ENCODE results near the gene GRB10. TPM values are rescaled to one million over a fixed set of nuclear protein-coding genes. Genes with fewer than 3 reads are reported as not detected.

The GRB10 gene
- polyA plus RNA-seq, 1 donor from 2014 or later: 78.4 TPM

DNA sequence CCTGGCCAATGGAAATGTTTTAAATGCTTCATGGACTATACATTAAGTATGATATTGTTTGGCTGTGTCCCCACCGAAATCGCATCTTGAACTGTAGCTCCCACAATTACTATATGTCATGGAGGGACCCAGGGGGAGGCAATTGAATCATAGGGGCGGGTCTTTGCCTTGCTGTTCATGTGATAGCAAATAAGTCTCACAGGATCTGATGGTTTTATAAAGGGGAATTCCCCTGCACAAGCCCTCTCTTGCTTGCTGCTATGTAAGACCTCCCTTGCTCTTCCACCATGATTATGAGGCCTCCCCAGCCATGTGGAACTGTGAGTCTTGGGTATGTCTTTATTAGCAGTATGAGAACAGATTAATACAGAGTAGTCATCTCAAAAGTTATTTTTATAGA lies 32.4 kb upstream of the GRB10 start:
- Histone ChIP-seq H3K4me2 (ENCODE audit: low read length) (no peak overlapping the region), H3K36me3 (ENCODE audit: insufficient read depth, low read length) (no peaks in the 10 kb centered on the region)

DNA sequence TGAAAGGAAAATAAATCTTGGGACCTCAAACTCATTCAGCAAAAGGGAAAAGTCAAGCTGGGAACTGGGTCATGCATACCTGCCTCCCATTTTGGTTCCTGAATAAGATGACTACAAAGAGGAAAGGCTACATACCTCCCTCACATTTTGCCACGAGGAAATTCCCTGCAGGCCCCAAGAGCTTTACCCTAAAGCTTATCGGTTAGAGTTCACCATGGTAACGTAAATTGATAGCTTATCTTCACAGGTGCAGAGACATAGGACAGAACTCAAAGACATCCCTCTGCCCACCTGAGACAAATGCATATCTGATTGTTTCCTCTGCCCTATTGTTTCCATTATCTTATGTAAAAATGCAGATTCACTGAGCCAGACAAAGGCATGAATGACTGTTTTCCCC lies 31.5 kb upstream of the GRB10 start:
- H4K20me1 ChIP-seq (ENCODE audit: insufficient read depth): no peaks in the 10 kb centered on the region
- TF ChIP-seq, protein P1, sequence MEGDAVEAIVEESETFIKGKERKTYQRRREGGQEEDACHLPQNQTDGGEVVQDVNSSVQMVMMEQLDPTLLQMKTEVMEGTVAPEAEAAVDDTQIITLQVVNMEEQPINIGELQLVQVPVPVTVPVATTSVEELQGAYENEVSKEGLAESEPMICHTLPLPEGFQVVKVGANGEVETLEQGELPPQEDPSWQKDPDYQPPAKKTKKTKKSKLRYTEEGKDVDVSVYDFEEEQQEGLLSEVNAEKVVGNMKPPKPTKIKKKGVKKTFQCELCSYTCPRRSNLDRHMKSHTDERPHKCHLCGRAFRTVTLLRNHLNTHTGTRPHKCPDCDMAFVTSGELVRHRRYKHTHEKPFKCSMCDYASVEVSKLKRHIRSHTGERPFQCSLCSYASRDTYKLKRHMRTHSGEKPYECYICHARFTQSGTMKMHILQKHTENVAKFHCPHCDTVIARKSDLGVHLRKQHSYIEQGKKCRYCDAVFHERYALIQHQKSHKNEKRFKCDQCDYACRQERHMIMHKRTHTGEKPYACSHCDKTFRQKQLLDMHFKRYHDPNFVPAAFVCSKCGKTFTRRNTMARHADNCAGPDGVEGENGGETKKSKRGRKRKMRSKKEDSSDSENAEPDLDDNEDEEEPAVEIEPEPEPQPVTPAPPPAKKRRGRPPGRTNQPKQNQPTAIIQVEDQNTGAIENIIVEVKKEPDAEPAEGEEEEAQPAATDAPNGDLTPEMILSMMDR (IDR thresholded peaks at IDR 0.05; ENCODE audit: poor library complexity, severe bottlenecking): no peak
- TF ChIP-seq, protein P2, sequence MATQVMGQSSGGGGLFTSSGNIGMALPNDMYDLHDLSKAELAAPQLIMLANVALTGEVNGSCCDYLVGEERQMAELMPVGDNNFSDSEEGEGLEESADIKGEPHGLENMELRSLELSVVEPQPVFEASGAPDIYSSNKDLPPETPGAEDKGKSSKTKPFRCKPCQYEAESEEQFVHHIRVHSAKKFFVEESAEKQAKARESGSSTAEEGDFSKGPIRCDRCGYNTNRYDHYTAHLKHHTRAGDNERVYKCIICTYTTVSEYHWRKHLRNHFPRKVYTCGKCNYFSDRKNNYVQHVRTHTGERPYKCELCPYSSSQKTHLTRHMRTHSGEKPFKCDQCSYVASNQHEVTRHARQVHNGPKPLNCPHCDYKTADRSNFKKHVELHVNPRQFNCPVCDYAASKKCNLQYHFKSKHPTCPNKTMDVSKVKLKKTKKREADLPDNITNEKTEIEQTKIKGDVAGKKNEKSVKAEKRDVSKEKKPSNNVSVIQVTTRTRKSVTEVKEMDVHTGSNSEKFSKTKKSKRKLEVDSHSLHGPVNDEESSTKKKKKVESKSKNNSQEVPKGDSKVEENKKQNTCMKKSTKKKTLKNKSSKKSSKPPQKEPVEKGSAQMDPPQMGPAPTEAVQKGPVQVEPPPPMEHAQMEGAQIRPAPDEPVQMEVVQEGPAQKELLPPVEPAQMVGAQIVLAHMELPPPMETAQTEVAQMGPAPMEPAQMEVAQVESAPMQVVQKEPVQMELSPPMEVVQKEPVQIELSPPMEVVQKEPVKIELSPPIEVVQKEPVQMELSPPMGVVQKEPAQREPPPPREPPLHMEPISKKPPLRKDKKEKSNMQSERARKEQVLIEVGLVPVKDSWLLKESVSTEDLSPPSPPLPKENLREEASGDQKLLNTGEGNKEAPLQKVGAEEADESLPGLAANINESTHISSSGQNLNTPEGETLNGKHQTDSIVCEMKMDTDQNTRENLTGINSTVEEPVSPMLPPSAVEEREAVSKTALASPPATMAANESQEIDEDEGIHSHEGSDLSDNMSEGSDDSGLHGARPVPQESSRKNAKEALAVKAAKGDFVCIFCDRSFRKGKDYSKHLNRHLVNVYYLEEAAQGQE (IDR thresholded peaks at IDR 0.05; ENCODE audit: borderline replicate concordance): no peak
- no peak for TF ChIP-seq POLR2AphosphoS5 (IDR thresholded peaks at IDR 0.05)
- TF ChIP-seq RAD21 (conservative IDR thresholded peaks at IDR 0.05): no peak
- TF ChIP-seq SMC3 (conservative IDR thresholded peaks at IDR 0.05; ENCODE audit: poor library complexity): no peak
- TF ChIP-seq MXI1 (conservative IDR thresholded peaks at IDR 0.05; ENCODE audit: poor library complexity, severe bottlenecking): no peak
- TF ChIP-seq EZH2 (IDR thresholded peaks at IDR 0.05; ENCODE audit: borderline replicate concordance, insufficient read depth, low read length, poor library complexity, severe bottlenecking): no peak
- no peak for TF ChIP-seq TAF1 (IDR thresholded peaks at IDR 0.05; ENCODE audit: low read depth)
- no peak for TF ChIP-seq EP300 (conservative IDR thresholded peaks at IDR 0.05; ENCODE audit: poor library complexity, severe bottlenecking)
- no peak overlapping the region for H3K9ac ChIP-seq (ENCODE audit: low read length)
- no peaks in the 10 kb centered on the region for H3K27me3 ChIP-seq (ENCODE audit: insufficient read depth, low read depth, low read length)
- no peak overlapping the region for H3K27ac ChIP-seq (ENCODE audit: low read length)
- H3K9me2 ChIP-seq (ENCODE audit: insufficient read depth, low read length): no peaks in the 10 kb centered on the region
- no peaks in the 10 kb centered on the region for H3K36me3 ChIP-seq (ENCODE audit: insufficient read depth, low read length)
- no peak overlapping the region for H2AFZ ChIP-seq (ENCODE audit: low read depth, low read length)
- H3K9me3 ChIP-seq (ENCODE audit: low read length): no peaks in the 10 kb centered on the region
- no peak overlapping the region for H3K4me2 ChIP-seq (ENCODE audit: low read length)
- H3F3A ChIP-seq (ENCODE audit: insufficient read depth, low read length, poor library complexity, severe bottlenecking): no peaks in the 10 kb centered on the region
- no peaks in the 10 kb centered on the region for H3K79me2 ChIP-seq (replicated peaks; ENCODE audit: insufficient read depth, low read length)
- H3K4me3 ChIP-seq (ENCODE audit: low read length): no peak overlapping the region

More for the DNA sequence above, 32.4 kb upstream of the GRB10 start:
- no peaks in the 10 kb centered on the region for H3F3A ChIP-seq (ENCODE audit: insufficient read depth, low read length, poor library complexity, severe bottlenecking)
- no peak overlapping the region for H2AFZ ChIP-seq (ENCODE audit: low read depth, low read length)
- no peaks in the 10 kb centered on the region for H3K27me3 ChIP-seq (ENCODE audit: insufficient read depth, low read depth, low read length)
- H3K9me3 ChIP-seq (ENCODE audit: low read length): no peaks in the 10 kb centered on the region
- no peak overlapping the region for H3K4me3 ChIP-seq (ENCODE audit: low read length)
- no peak overlapping the region for H3K27ac ChIP-seq (ENCODE audit: low read length)
- H3K79me2 ChIP-seq (replicated peaks; ENCODE audit: insufficient read depth, low read length): no peaks in the 10 kb centered on the region
- no peaks in the 10 kb centered on the region for H3K9me2 ChIP-seq (ENCODE audit: insufficient read depth, low read length)
- H3K9ac ChIP-seq (ENCODE audit: low read length): no peak overlapping the region
- H4K20me1 ChIP-seq (ENCODE audit: insufficient read depth): no peaks in the 10 kb centered on the region
- TF ChIP-seq EP300 (conservative IDR thresholded peaks at IDR 0.05; ENCODE audit: poor library complexity, severe bottlenecking) (no peak), MXI1 (conservative IDR thresholded peaks at IDR 0.05; ENCODE audit: poor library complexity, severe bottlenecking) (no peak), EZH2 (IDR thresholded peaks at IDR 0.05; ENCODE audit: borderline replicate concordance, insufficient read depth, low read length, poor library complexity, severe bottlenecking) (no peak)
- TF ChIP-seq, protein P2 (IDR thresholded peaks at IDR 0.05; ENCODE audit: borderline replicate concordance): no peak
